HCT116 (cell line): ENCODE measurements around the gene NR6A1. TPM values are rescaled to one million over a fixed set of nuclear protein-coding genes. Genes with fewer than 3 reads are reported as not detected.

ENCODE experiments used
- ATAC-seq: fragments of 200-7000 bp; cut with Tn5 transposase; 2 replicates; pipeline ENCODE4 v1.9.1; 2020; ENCODE audit warnings: mild to moderate bottlenecking, moderate library complexity
- BruUV-seq: library from RNA; stranded (reverse); fragments of 400-500 nt; replicated peaks from 2 replicates; lab custom pipeline; 2021; lab: Mats Ljungman, UMichigan
- CTCF ChIA-PET: fragments of 300-600 bp; sonication (Branson Sonifier 250); formaldehyde crosslinking; loops from one replicate; lab custom pipeline; 2021; ENCODE audit warnings: antibody characterized with exemption; lab: Charles Lee
- POLR2A ChIA-PET: fragments of 300-600, 350-600 bp; sonication (Branson Sonifier 250); formaldehyde crosslinking; loops from one replicate; lab custom pipeline; 2021; ENCODE audit warnings: antibody characterized with exemption; lab: Charles Lee
- RAD21 ChIA-PET, 2 experiments: fragments of 300-600 bp; sonication (Branson Sonifier 250); formaldehyde crosslinking; loops; one replicate each; lab custom pipeline; 2023; ENCODE audit warnings: low total read pairs in 2 of 2; ENCODE audit not compliant: uncharacterized antibody in 2 of 2, unreplicated experiment in 2 of 2, low non-redundant PET in 1 of 2; lab: Charles Lee
- DNase-seq: peaks from one replicate; pipeline ENCODE4 v3.0.0-alpha.2; 2010; ENCODE audit warnings: low read depth, low spot score
- H2AFZ ChIP-seq: fragments of 200-600 bp; shearing (Covaris generic), sonication (generic); 2 replicates; pipeline ENCODE4 v1.6.1; 2017; ENCODE audit warnings: low read depth, mixed run types, mixed read lengths, antibody characterized with exemption, low read length; ENCODE audit not compliant: poor library complexity, severe bottlenecking
- H3K27ac ChIP-seq: 2 replicates; pipeline ENCODE4 v1.5.1; 2012; ENCODE audit warnings: low read depth, low read length
- H3K27me3 ChIP-seq: fragments of 200-600 bp; sonication (generic); 2 replicates; pipeline ENCODE4 v1.6.1; 2016; ENCODE audit warnings: mixed run types, low read length, mixed read lengths; ENCODE audit not compliant: insufficient read depth
- H3K36me3 ChIP-seq, 2 experiments: fragments of 200-500 bp in 1 of 2; fragments of 200-600 bp in 1 of 2; sonication (Bioruptor generic) in 1 of 2; sonication (generic) in 1 of 2; 2 replicates each; pipeline versions ENCODE4 v1.5.1 to v1.6.1; 2014 to 2016; ENCODE audit warnings: low read length in 2 of 2, inconsistent platforms in 1 of 2, mixed read lengths in 1 of 2, mixed run types in 1 of 2; ENCODE audit not compliant: insufficient read depth in 2 of 2, control insufficient read depth in 1 of 2
- H3K4me1 ChIP-seq, 2 experiments: fragments of 200-600 bp in 1 of 2; sonication (generic) in 1 of 2; 2 replicates each; pipeline versions ENCODE4 v1.5.1 to v1.6.1; 2012 to 2017; ENCODE audit warnings: low read length in 2 of 2, inconsistent platforms in 1 of 2, mild to moderate bottlenecking in 1 of 2, mixed read lengths in 1 of 2, mixed run types in 1 of 2, moderate library complexity in 1 of 2; ENCODE audit not compliant: insufficient read depth in 2 of 2, control insufficient read depth in 1 of 2
- H3K4me2 ChIP-seq: fragments of 200-600 bp; sonication (generic); 2 replicates; pipeline ENCODE4 v1.6.1; 2017; ENCODE audit warnings: mixed run types, low read length, mixed read lengths
- H3K4me3 ChIP-seq, 2 experiments: fragments of 200-600 bp in 1 of 2; sonication (generic) in 1 of 2; replicated peaks in 1 of 2; 2 replicates each; pipeline ENCODE4 v1.5.1; 2011 to 2016; ENCODE audit warnings: low read length in 2 of 2, control low read depth in 1 of 2, low read depth in 1 of 2, mild to moderate bottlenecking in 1 of 2, mixed read lengths in 1 of 2, mixed run types in 1 of 2
- H3K79me2 ChIP-seq: fragments of 200-600 bp; sonication (generic); 2 replicates; pipeline ENCODE4 v1.6.1; 2017; ENCODE audit warnings: mild to moderate bottlenecking, mixed run types, low read length, moderate library complexity, mixed read lengths; ENCODE audit not compliant: insufficient read depth
- H3K9ac ChIP-seq: fragments of 200-600 bp; sonication (generic); 2 replicates; pipeline ENCODE4 v1.6.1; 2016; ENCODE audit warnings: low read length, mixed read lengths
- H3K9me2 ChIP-seq: fragments of 200-600 bp; sonication (generic), shearing (Covaris generic); 2 replicates; pipeline ENCODE4 v1.6.1; 2017; ENCODE audit warnings: mixed run types, mild to moderate bottlenecking, moderate library complexity; ENCODE audit not compliant: insufficient read depth
- H3K9me3 ChIP-seq, 2 experiments: fragments of 200-500 bp in 1 of 2; fragments of 200-600 bp in 1 of 2; sonication (Bioruptor generic) in 1 of 2; sonication (generic) in 1 of 2; 2 replicates each; pipeline ENCODE4 v1.6.1; 2014 to 2017; ENCODE audit warnings: low read length in 2 of 2, mixed read lengths in 2 of 2, inconsistent platforms in 1 of 2, low read depth in 1 of 2, mild to moderate bottlenecking in 1 of 2, mixed run types in 1 of 2, moderate library complexity in 1 of 2; ENCODE audit not compliant: control insufficient read depth in 1 of 2, insufficient read depth in 1 of 2
- H4K20me1 ChIP-seq: fragments of 200-600 bp; sonication (generic), shearing (Covaris generic); 2 replicates; pipeline ENCODE4 v1.6.1; 2017; ENCODE audit warnings: mixed run types, mild to moderate bottlenecking, moderate library complexity; ENCODE audit not compliant: insufficient read depth
- ATF3 ChIP-seq: IDR thresholded peaks from 2 replicates; pipeline ENCODE4 v1.6.1; 2012
- CBX3 ChIP-seq: IDR thresholded peaks from 2 replicates; pipeline ENCODE4 v1.6.1; 2012; ENCODE audit warnings: low read depth
- ELF1 ChIP-seq: IDR thresholded peaks from 2 replicates; pipeline ENCODE4 v1.6.1; 2012; ENCODE audit warnings: low read depth, borderline replicate concordance
- EZH2 ChIP-seq: fragments of 200-600 bp; sonication (generic); IDR thresholded peaks from 2 replicates; pipeline ENCODE4 v1.6.1; 2017; ENCODE audit warnings: antibody characterized with exemption, mixed run types
- EZH2phosphoT487 ChIP-seq: fragments of 200-600 bp; IDR thresholded peaks from 2 replicates; pipeline ENCODE4 v1.6.1; 2018; ENCODE audit warnings: antibody characterized with exemption, borderline replicate concordance
- FOSL1 ChIP-seq: IDR thresholded peaks from 2 replicates; pipeline ENCODE4 v1.6.1; 2012; ENCODE audit warnings: low read depth
- POLR2A ChIP-seq: IDR thresholded peaks from 2 replicates; pipeline ENCODE4 v1.7.0; 2011; ENCODE audit warnings: borderline replicate concordance; ENCODE audit not compliant: insufficient read depth, insufficient read length; ENCODE audit errors: extremely low read depth
- POLR2AphosphoS5 ChIP-seq: IDR thresholded peaks from 2 replicates; pipeline ENCODE4 v1.6.1; 2011; ENCODE audit warnings: mild to moderate bottlenecking, low read depth, low read length, moderate library complexity
- RAD21 ChIP-seq: IDR thresholded peaks from 2 replicates; pipeline ENCODE4 v1.6.1; 2012; ENCODE audit warnings: low read depth, mild to moderate bottlenecking
- SIN3A ChIP-seq: IDR thresholded peaks from 2 replicates; pipeline ENCODE4 v1.6.1; 2012; ENCODE audit warnings: low read depth
- SP1 ChIP-seq: IDR thresholded peaks from 2 replicates; pipeline ENCODE4 v1.6.1; 2012; ENCODE audit warnings: low read depth
- SRF ChIP-seq: IDR thresholded peaks from 2 replicates; pipeline ENCODE4 v1.6.1; 2012; ENCODE audit warnings: low read depth
- YY1 ChIP-seq: IDR thresholded peaks from 2 replicates; pipeline ENCODE4 v1.6.1; 2011; ENCODE audit warnings: low read length, low read depth, moderate library complexity, mild to moderate bottlenecking; ENCODE audit not compliant: insufficient replicate concordance; ENCODE audit errors: extremely low read depth
- ZFX ChIP-seq: fragments of 450-650 bp; IDR thresholded peaks from 2 replicates; pipeline ENCODE4 v1.6.1; 2017
- ZNF274 ChIP-seq: fragments of 200-500 bp; sonication (Bioruptor generic); IDR thresholded peaks from 2 replicates; pipeline ENCODE4 v1.6.1; 2014; ENCODE audit warnings: mild to moderate bottlenecking, low read depth, low read length, inconsistent platforms
- intact Hi-C: fragments of 100-400 bp; cut with micrococcal nuclease; formaldehyde crosslinking; loops from 2 replicates; pipeline ENCODE4 v1.10.0; 2022
- total RNA-seq: library from RNA; stranded (reverse); gene quantifications from one replicate; pipeline ENCODE4 v1.2.1, GENCODE V29; 2021; ENCODE audit not compliant: unreplicated experiment
- TF ChIP-seq, protein P1 (sequence below): IDR thresholded peaks from 2 replicates; pipeline ENCODE4 v1.6.1; 2011; ENCODE audit warnings: mild to moderate bottlenecking, low read length, moderate library complexity; ENCODE audit not compliant: insufficient replicate concordance; ENCODE audit errors: extremely low read depth

The NR6A1 gene
- total RNA-seq, 1 experiment from 2014 or later: 9.9 TPM

DNA sequence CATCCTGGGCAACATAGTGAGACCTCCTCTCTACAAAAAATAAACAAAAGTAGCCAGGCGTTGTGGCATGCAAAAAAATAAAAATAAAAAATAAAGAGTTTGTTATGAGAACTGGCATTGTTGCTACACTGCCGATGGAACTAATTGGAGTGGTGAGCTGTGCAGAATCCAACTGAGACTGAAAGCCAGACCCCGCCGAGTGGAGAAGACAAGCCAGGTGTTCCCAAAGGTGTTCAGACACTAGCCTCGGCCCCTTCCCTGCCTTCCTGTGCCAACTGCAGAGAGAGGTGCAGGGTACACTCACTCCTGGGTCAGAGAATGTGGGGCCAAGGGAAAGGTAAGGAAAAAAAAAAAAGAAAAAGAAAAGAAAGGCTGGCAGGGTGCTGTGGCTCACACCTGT, 44.5 kb upstream of the NR6A1 start:
- Histone ChIP-seq H3K9me2 (no peaks in the 10 kb centered on the region), H3K4me2 (no peak overlapping the region), H3K27me3 (no peaks in the 10 kb centered on the region), H4K20me1 (no peaks in the 10 kb centered on the region), H3K4me1 (peaks cover 57 to 77% of the 10 kb centered on the region in 2 experiments), H2AFZ (no peak overlapping the region), H3K27ac (no peak overlapping the region), H3K4me3 (no peak overlapping the region), H3K9ac (no peak overlapping the region), H3K79me2 (no peaks in the 10 kb centered on the region), H3K36me3 (no peaks in the 10 kb centered on the region), H3K9me3 (no peaks in the 10 kb centered on the region)
- no peak for DNase-seq
- TF ChIP-seq ELF1 (no peak), SRF (no peak), RAD21 (no peak), FOSL1 (no peak)
- CTCF ChIA-PET: no interaction called here
- RAD21 ChIA-PET: no interaction called here
- POLR2A ChIA-PET: no interaction called here
- intact Hi-C loops: loop anchor here (5.0 kb wide), 1 partner anchor 38 kb away; the partner anchor contains the start of gene OLFML2A
- BruUV-seq: no TSS peak
- no peak for ATAC-seq

DNA sequence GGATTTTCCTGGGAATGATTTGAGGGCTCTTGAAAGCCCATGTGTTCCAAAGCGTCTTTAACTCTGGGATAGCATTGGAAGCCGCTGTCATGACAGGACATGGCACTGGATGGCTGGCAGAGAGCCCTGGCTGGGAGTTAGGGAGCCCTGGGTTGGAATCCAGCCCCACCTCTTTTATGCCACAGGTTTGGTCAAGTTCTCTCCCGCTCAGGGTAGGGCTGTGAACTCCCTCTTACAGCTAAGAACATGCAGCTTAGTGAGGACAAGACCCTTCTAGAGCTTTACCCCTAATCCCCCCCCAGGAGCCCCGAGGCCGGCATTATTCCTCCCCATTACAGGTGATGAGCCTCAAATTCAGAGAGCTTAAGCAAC, 43.0 kb upstream of the NR6A1 start:
- POLR2A ChIA-PET: interaction anchor here (1.1 kb wide), 1 partner anchor 427 kb away, joined by 3 read pairs; the partner anchor contains the start of gene HSPA5
- intact Hi-C loops: no loop called here
- Histone ChIP-seq H3K4me2 (peak overlapping the region; percentile 98; the same call in 1 of the 2 replicates), H3K27ac (no peak overlapping the region), H3K79me2 (no peaks in the 10 kb centered on the region), H3K9me2 (no peaks in the 10 kb centered on the region), H3K4me1 (peaks cover 58 to 74% of the 10 kb centered on the region in 2 experiments), H3K9me3 (no peaks in the 10 kb centered on the region), H3K9ac (no peak overlapping the region), H3K36me3 (no peaks in the 10 kb centered on the region), H4K20me1 (no peaks in the 10 kb centered on the region), H2AFZ (no peak overlapping the region), H3K27me3 (no peaks in the 10 kb centered on the region)
- CTCF ChIA-PET: interaction anchor here (0.6 to 2.6 kb wide), 4 partner anchors 18 to 39 kb away, joined by 3 to 15 read pairs (median 6); partner anchors contain the start of gene WDR38
- DNase-seq: no peak
- no peak for ATAC-seq
- RAD21 ChIA-PET: no interaction called here
- no TSS peak for BruUV-seq
- no peak for TF ChIP-seq POLR2AphosphoS5
- no peak for TF ChIP-seq EZH2phosphoT487
- TF ChIP-seq FOSL1: no peak
- no peak for TF ChIP-seq ZNF274
- no peak for TF ChIP-seq EZH2
- no peak for TF ChIP-seq SRF
- TF ChIP-seq, protein P1, sequence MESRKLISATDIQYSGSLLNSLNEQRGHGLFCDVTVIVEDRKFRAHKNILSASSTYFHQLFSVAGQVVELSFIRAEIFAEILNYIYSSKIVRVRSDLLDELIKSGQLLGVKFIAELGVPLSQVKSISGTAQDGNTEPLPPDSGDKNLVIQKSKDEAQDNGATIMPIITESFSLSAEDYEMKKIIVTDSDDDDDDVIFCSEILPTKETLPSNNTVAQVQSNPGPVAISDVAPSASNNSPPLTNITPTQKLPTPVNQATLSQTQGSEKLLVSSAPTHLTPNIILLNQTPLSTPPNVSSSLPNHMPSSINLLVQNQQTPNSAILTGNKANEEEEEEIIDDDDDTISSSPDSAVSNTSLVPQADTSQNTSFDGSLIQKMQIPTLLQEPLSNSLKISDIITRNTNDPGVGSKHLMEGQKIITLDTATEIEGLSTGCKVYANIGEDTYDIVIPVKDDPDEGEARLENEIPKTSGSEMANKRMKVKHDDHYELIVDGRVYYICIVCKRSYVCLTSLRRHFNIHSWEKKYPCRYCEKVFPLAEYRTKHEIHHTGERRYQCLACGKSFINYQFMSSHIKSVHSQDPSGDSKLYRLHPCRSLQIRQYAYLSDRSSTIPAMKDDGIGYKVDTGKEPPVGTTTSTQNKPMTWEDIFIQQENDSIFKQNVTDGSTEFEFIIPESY: no peak
- no peak for TF ChIP-seq ZFX
- TF ChIP-seq SIN3A: no peak
- no peak for TF ChIP-seq YY1
- TF ChIP-seq SP1: no peak
- TF ChIP-seq POLR2A: no peak
- TF ChIP-seq CBX3: no peak
- no peak for TF ChIP-seq ATF3
- no peak for TF ChIP-seq RAD21
- TF ChIP-seq, all 23 proteins: peak for 0
- no peak overlapping the region for H3K4me3 ChIP-seq
